NCI-H2029 treated with DMSO at 0.1 percent for 48 hours (cell line): Measurements from ENCODE around the gene TASP1.
"Not testable (repeated sequence)": the region's sequence is repeated elsewhere in the genome, so short reads cannot be mapped to it uniquely, and the experiment has no call there.

Source experiments
- DNase-seq: peaks from one replicate; lab custom pipeline; 2025; lab: John Stamatoyannopoulos, UW

Gene TASP1

GRCh38 chr20:13648291-13649228, 9.8 kb upstream of the TASP1 start:
- no peak for DNase-seq

DNA sequence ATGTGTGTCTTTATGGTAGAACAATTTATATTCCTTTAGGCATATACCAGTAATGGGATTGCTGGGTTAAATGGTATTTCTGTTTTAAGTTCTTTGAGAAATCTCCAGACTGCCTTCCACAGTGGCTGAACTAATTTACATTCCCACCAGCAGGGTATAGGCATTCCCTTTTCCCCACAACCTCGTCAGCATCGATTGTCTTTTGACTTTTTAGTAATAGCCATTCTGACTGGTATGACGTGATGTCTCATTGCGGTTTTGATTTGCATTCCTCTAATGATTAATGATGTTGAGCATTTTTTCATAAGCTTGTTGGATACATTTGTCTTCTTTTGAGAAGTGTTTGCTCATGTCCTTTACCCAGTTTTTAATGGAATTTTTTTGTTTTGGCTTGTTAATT, 5.3 kb upstream of the TASP1 start:
- DNase-seq, result no peak

- DNase-seq, result no peak
These were observed 392 bp upstream of the TASP1 start for GRCh38 chr20:13639150-13639497.

- DNase-seq, result no peak
These were observed 603 bp downstream of the TASP1 start for GRCh38 chr20:13638162-13638495.

- no peak for DNase-seq
These were observed 6.3 kb downstream of the TASP1 start for GRCh38 chr20:13632431-13632830.

- DNase-seq, result not testable (repeated sequence)
These were observed 11.2 kb downstream of the TASP1 start for GRCh38 chr20:13627525-13627924.

DNA sequence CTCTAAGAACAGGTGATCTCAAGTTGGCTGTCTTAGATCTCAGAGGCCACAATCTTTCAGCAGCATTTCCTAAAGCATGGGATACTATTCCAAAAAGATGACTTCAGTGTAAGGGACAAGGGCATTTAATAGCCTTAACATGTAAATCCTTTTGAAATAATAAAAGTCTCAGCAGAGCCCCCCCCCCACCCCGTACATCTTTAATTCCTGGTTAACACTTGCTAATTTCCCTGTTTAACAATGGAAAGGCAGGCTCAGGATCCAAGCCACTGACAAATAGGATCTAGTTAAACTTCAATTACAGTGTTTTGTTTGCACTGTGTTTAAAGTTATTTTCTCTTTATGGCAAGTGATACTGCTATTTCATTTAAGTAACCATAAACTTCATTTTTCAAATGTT, 12.0 kb downstream of the TASP1 start:
- no peak for DNase-seq

DNA sequence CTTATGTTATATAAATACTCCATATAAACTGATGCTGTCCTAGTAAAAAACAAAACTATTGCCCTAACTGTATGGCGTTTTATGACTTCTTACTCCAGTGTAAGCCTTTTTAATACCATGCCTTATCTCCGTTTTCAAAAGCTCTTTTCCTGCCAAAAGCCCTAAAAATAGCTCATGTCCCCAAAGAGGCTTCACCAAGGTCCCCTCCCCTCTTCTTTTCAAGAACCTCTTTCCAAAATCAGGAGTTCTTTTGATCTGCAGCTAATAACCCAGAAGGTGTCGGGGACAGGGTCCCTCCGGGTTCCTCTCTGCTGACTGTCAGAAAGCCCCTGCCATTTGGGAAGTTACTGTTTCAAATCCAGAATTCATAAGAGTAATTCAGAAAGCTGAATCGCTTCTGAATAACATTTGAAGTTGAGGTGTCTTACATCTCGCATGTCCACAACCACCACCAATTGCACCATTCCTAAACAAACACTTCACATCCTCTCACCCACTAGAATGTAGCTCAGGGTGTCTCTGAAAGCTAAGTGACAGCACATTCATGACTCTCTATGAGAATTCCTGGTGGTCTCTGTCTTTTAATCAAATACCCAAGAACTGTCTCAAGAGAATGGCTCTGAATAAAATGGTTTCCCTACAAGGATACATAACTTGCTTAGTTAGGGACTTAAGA, 13.3 kb downstream of the TASP1 start:
- no peak for DNase-seq

GRCh38 chr20:13619415-13619814, 19.3 kb downstream of the TASP1 start:
- not testable (repeated sequence) for DNase-seq

GRCh38 chr20:13618456-13618855, 20.3 kb downstream of the TASP1 start:
- DNase-seq, result not testable (repeated sequence)

DNA sequence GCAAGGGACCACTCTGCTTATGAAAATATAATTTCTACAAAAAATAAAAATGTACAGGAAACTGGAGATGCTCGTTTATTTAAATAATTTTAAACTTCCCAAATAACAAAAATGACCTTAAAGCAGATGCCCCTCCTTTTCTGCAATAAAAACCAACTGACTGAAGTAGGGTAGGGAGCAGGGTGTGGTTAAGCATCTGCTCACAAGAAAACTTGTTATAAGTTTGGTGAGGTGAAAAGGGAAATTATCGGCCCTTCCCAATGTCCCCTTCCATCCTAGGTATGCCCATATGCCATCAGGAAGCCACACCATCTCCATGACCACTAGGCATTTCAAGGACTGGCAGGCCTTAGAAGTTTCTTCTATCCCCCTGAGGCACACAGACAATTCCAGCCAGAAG, 21.1 kb downstream of the TASP1 start:
- DNase-seq, result not testable (repeated sequence)

GRCh38 chr20:13616713-13617112, 22.0 kb downstream of the TASP1 start:
- DNase-seq, result not testable (repeated sequence)

DNA sequence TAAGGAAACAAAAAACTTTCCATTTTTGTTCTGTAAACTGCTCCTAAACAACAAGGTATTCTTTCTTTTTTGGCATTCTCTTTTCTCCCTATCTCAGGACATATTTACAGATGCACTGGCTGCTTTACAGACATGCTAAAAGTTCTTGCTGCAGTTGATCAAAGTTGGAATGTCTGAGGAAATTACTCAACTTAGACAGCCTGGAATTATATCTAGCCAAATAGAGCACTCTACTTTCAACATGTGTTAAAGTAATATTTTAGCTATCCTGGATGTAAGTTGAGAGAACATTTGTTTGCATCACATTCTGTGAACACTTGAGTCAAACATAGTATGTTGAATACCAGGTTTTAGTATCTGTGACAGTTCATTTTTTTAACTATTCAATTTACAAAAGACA, 24.8 kb downstream of the TASP1 start:
- DNase-seq, result no peak

DNA sequence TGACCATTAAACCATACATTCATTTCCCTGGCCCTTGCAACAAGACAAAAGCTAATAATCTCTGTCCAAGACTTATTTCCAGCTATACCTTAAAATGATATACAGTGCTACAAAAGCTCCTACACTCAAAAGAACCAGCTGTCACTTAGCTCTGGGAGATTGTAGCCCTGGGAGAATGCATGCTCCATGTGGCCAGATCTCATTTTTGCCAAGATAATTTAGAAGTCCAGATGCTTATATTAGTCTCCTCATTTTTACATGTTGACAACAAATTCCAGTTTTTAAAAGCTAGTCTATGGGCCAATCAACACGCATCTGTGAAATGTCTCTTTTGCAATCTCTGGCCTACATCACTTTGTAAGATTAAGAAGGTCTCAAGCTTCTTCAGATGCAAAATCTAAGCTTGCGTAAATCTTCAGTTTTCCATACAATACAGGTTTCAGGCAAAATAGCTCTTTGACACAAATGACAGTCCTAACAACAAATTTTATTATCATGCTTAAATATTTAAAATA, 27.1 kb downstream of the TASP1 start:
- DNase-seq, result no peak

GRCh38 chr20:13610184-13610583, 28.5 kb downstream of the TASP1 start:
- no peak for DNase-seq

GRCh38 chr20:13608066-13608465, 30.7 kb downstream of the TASP1 start:
- no peak for DNase-seq

DNA sequence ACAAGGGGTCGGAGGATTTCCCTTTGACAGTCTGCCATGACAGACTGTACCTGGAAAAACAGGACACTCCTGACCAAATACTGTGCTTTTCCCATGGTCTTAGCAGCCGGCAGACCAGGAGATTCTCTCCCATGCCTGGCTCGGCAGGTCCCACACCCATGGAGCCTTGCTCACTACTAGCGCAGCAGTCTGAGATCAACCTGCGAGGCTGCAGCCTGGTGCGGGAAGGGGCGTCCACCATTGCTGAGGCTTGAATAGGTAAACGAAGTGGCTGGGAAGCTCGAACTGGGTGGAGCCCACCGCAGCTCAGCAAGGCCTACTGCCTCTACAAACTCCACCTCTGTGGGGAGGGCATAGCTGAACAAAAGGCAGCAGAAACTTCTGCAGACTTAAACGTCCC, 45.3 kb downstream of the TASP1 start:
- DNase-seq, result not testable (repeated sequence)

DNA sequence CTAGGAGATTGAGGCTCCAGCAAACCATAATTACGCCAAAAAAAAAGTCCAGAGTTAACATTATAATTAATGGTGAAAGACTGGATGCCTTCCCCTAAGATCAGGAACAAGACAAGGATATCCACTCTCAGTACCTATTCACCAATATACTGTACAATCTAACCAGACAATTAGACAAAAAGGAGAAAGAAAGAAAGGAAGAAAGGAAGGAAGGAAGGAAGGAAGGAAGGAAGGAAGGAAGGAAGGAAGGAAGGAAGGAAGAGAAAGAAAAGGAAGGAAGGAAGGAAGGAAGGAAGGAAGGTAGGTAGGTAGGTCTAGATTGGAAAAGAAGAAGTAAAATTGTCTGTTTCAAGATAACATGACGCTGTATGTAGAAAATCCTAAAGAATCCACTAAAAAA, 50.7 kb downstream of the TASP1 start:
- no peak for DNase-seq

GRCh38 chr20:13587370-13587769, 51.4 kb downstream of the TASP1 start:
- DNase-seq, result no peak

DNA sequence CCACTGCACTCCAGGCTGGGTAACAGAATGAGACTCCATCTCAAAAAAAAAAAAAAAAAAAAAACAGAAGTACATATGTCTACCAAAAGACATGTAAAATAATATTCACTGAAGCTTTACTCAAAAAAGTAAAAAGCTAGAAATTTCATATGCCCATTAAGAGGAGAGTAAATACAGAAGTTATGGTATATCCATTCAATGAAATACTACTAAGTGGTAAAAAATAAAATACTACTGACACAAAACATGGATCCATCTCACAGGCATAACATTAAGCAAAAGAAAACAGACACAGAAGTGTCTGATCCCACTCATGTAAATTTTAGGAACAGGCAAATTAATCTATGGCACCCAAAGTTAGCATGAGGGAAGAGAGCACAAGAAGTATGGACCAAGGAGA, 52.6 kb downstream of the TASP1 start:
- DNase-seq, result no peak

GRCh38 chr20:13581451-13581850, 57.3 kb downstream of the TASP1 start:
- no peak for DNase-seq

GRCh38 chr20:13580707-13581106, 58.0 kb downstream of the TASP1 start:
- no peak for DNase-seq

GRCh38 chr20:13574071-13574470, 64.7 kb downstream of the TASP1 start:
- DNase-seq, result no peak
